ENCODE measurements around the gene PHF5A.
"Not testable (repeated sequence)": the region's sequence is repeated elsewhere in the genome, so short reads cannot be mapped to it uniquely, and the experiment has no call there.

Gene PHF5A

GRCh38 chr22:41446057-41446501 is 22.4 kb downstream of the PHF5A start:
- peak; percentile 39 for DNase-seq

GRCh38 chr22:41445129-41446056 is 23.1 kb downstream of the PHF5A start:
- peak; percentile 35 for DNase-seq

- peak; percentile 93 for DNase-seq
Measured at GRCh38 chr22:41444360-41445128, 23.9 kb downstream of the PHF5A start.

GRCh38 chr22:41442240-41442792 is 26.2 kb downstream of the PHF5A start:
- no peak for DNase-seq

- DNase-seq, result not testable (repeated sequence)
Measured at GRCh38 chr22:41440511-41440910, 28.0 kb downstream of the PHF5A start.

GRCh38 chr22:41437198-41437597 is 31.3 kb downstream of the PHF5A start:
- no peak for DNase-seq

- DNase-seq, result no peak
Measured at GRCh38 chr22:41436322-41437113, 32.0 kb downstream of the PHF5A start.

- DNase-seq, result no peak
Measured at GRCh38 chr22:41435560-41435959, 32.9 kb downstream of the PHF5A start.

- not testable (repeated sequence) for DNase-seq
Measured at GRCh38 chr22:41434361-41435003, 34.0 kb downstream of the PHF5A start.

- not testable (repeated sequence) for DNase-seq
Measured at GRCh38 chr22:41433480-41433879, 35.0 kb downstream of the PHF5A start.

- DNase-seq, result no peak
Measured at GRCh38 chr22:41431656-41432055, 36.8 kb downstream of the PHF5A start.

- no peak for DNase-seq
Measured at GRCh38 chr22:41429951-41430332, 38.5 kb downstream of the PHF5A start.

GRCh38 chr22:41429232-41429950 is 39.1 kb downstream of the PHF5A start:
- no peak for DNase-seq

- peak; percentile 46 for DNase-seq
Measured at GRCh38 chr22:41425660-41426365, 42.7 kb downstream of the PHF5A start.

- DNase-seq, result no peak
Measured at GRCh38 chr22:41418717-41419116, 49.8 kb downstream of the PHF5A start.

GRCh38 chr22:41417622-41418390 is 50.7 kb downstream of the PHF5A start:
- no peak for DNase-seq

GRCh38 chr22:41415554-41415953 is 52.9 kb downstream of the PHF5A start:
- no peak for DNase-seq

- DNase-seq, result no peak
Measured at GRCh38 chr22:41411021-41411851, 57.3 kb downstream of the PHF5A start.

- DNase-seq, result no peak
Measured at GRCh38 chr22:41410311-41410751, 58.2 kb downstream of the PHF5A start.

All from stimulated activated CD4-positive, alpha-beta T cell treated with anti-CD3 and anti-CD28 coated beads, Interleukin-15, amount 100 ng/mL, for 24 hours (primary cell).